Adrenal gland (tissue), 12 donors: ENCODE data around the gene MESP2. TPM values are rescaled to one million over a fixed set of nuclear protein-coding genes. Genes with fewer than 3 reads are reported as not detected.

Source experiments
- DNase-seq, 7 donors: peaks; one replicate each; pipeline ENCODE4 v3.0.0-alpha.2; 2019 to 2020
- H3K27ac ChIP-seq, 5 donors: fragments of 200-600 bp; sonication (generic) in 4 of 5; 1 replicate in 3 of 5; 2 replicates in 2 of 5; pipeline versions ENCODE4 v1.5.1 to v1.8.0; 2016 to 2020; ENCODE audit warnings: mild to moderate bottlenecking in 1 of 5
- H3K27me3 ChIP-seq: fragments of 200-600 bp; 2 replicates; pipeline ENCODE4 v1.8.0; 2021
- H3K36me3 ChIP-seq, 2 donors: fragments of 200-600 bp; replicated peaks in 1 of 2; 1 replicate in 1 of 2; 2 replicates in 1 of 2; pipeline versions ENCODE4 v1.5.1 to v1.8.0; 2018 to 2022
- H3K4me1 ChIP-seq, 2 donors: fragments of 200-600 bp; replicated peaks in 1 of 2; 1 replicate in 1 of 2; 2 replicates in 1 of 2; pipeline versions ENCODE4 v1.5.1 to v1.8.0; 2018 to 2021
- H3K4me3 ChIP-seq, 4 donors: fragments of 200-600 bp; sonication (generic) in 3 of 4; one replicate each; pipeline ENCODE4 v1.5.1; 2016 to 2018
- H3K9me3 ChIP-seq, 3 donors: fragments of 200-600 bp; sonication (generic) in 1 of 3; replicated peaks in 1 of 3; 1 replicate in 2 of 3; 2 replicates in 1 of 3; pipeline versions ENCODE4 v1.5.1 to v1.8.0; 2016 to 2021
- CTCF ChIP-seq, 6 experiments: fragments of 450-650 bp in 4 of 6; fragments of 200-600 bp in 2 of 6; sonication (generic) in 1 of 6; IDR thresholded peaks; 1 replicate in 5 of 6; 2 replicates in 1 of 6; pipeline versions ENCODE4 v1.5.1 to v1.8.0; 2016 to 2021; ENCODE audit warnings: antibody characterized with exemption in 6 of 6, mild to moderate bottlenecking in 2 of 6, moderate library complexity in 1 of 6
- POLR2A ChIP-seq, 2 donors: fragments of 450-650 bp; IDR thresholded peaks; one replicate each; pipeline ENCODE4 v1.6.1; 2017; ENCODE audit warnings: antibody characterized with exemption in 2 of 2, mild to moderate bottlenecking in 2 of 2, moderate library complexity in 1 of 2
- WGBS, 4 donors: extraction: QIAGEN DNeasy Blood & Tissue Kit in 2 of 4; methylation state at CpG; one replicate each; pipeline versions ENCODE4 v1.1.5 to v1.1.7; 2013 to 2017; 5-methylcytosine and 5-hydroxymethylcytosine counted together
- intact Hi-C, 2 donors: fragments of 100-400 bp; cut with DNase I; formaldehyde crosslinking; loops; one replicate each; pipeline versions ENCODE4 v1.14.1 to v1.15.0; 2022 to 2023
- polyA plus RNA-seq, 3 donors: library from polyadenylated mRNA; stranded (reverse); fragments of 200-250 nt in 2 of 3; fragments of 350-450 nt in 1 of 3; fragmentation: Illumina TruSeq in 1 of 3; extraction: RNeasy Lipid Tissue Mini Kit (QIAGEN cat#74804) in 1 of 3; gene quantifications; one replicate each; pipeline ENCODE4 v1.2.3, GENCODE V29; 2013 to 2014
- total RNA-seq, 9 donors: library from RNA; depleted of rRNA in 4 of 9; stranded (reverse); fragments of >200 nt in 4 of 9; fragments of 120-200 nt in 1 of 9; fragmentation: NEBNext Ultra II Directional in 1 of 9; extraction: Animal tissue kit (Norgen Biotek cat#: 25700) in 1 of 9; gene quantifications; one replicate each; pipeline versions ENCODE4 v1.1.0 to v1.2.4, GENCODE V29; 2013 to 2023
- donor health status: healthy with polysubstance abuse.
- donor health status: Bipolar disorder and iron deficiency.
- donor health status: DM: yes; HTN: yes; CAD: no.
- donor health status: DM: no; HTN: no; CAD: no.
- donor health status: DM: no; HTN: no; CAD: no.
- donor health status: DM: yes; HTN: yes; CAD: no.

Gene MESP2
- total and polyA plus RNA-seq, 12 donors: 0.34 to 1.7 (median 0.55) TPM; not detected in 3

- intact Hi-C loops: no loop called here
- DNase-seq: no peak
- H3K27ac ChIP-seq: no peak overlapping the region
- no peaks in the 10 kb centered on the region for H3K9me3 ChIP-seq
- no peaks in the 10 kb centered on the region for H3K36me3 ChIP-seq
- no peak overlapping the region for H3K4me3 ChIP-seq
- peaks cover 10% of the 10 kb centered on the region for H3K27me3 ChIP-seq
- TF ChIP-seq POLR2A (IDR thresholded peaks at IDR 0.05): no peak
- no peak for TF ChIP-seq CTCF (IDR thresholded peaks at IDR 0.05)
- WGBS, 4 donors: 76 to 85% (median 79%) methylated on average over 5 of the region's 5 CpGs
- no peaks in the 10 kb centered on the region for H3K4me1 ChIP-seq
Measured at GRCh38 chr15:89822611-89822950, 46.4 kb downstream of the MESP2 start.

GRCh38 chr15:89822951-89823711, 47.0 kb downstream of the MESP2 start:
- Histone ChIP-seq H3K27me3 (peaks cover 10% of the 10 kb centered on the region), H3K4me1 (peaks cover 0 to 3% of the 10 kb centered on the region in 2 donors), H3K27ac (no peak overlapping the region), H3K9me3 (no peaks in the 10 kb centered on the region), H3K4me3 (no peak overlapping the region), H3K36me3 (no peaks in the 10 kb centered on the region)
- intact Hi-C loops: no loop called here
- TF ChIP-seq CTCF (IDR thresholded peaks at IDR 0.05): no peak
- TF ChIP-seq POLR2A (IDR thresholded peaks at IDR 0.05): no peak
- no peak for DNase-seq
- WGBS, 4 donors: 64 to 71% (median 68%) methylated on average over 7 of the region's 7 CpGs

DNA sequence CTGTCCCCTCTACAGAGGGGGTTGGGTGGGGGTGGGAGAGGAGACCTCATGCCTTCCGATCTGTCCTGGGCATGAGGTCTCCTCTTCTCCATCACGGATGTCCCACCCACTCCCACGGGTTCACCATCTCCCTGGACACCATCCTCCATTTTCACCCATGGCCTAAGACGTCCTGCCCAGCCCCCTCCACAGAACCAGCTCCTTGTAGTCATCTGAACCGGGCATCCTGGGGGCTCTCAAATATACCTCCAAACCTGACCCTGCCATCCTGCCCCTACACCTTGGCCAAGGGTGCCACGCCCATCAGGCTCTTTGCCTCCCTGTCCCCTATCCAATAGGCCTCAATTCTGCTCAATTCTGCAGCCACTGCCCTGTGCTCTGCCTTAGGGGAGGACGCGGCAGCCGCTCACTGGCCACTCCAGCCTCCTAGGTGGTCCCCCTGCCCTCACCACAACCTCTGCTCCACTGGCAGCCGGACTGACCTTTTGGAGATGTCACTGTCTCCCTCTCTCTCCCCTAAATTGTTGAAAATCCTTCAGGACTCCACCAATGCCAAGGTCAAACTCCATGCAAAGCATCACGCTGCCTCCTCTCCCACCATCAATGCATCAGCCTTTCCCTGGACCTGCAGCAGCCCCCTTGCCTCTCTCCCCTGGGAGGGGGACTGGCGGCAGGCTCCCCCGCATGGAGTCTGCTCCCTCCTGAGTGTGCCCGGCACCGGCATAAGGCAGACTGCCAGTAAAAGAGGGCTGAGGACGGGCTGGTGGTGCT, 47.9 kb downstream of the MESP2 start:
- Histone ChIP-seq H3K27ac (no peak overlapping the region), H3K9me3 (no peaks in the 10 kb centered on the region), H3K4me1 (peaks cover 0 to 12% of the 10 kb centered on the region in 2 donors), H3K4me3 (no peak overlapping the region), H3K27me3 (peaks cover 9% of the 10 kb centered on the region), H3K36me3 (no peaks in the 10 kb centered on the region)
- intact Hi-C loops: no loop called here
- DNase-seq: no peak
- TF ChIP-seq CTCF (IDR thresholded peaks at IDR 0.05): no peak
- 76 to 84% (median 83%) methylated on average over 14 to 16 of the region's 16 CpGs for WGBS, 4 donors

DNA sequence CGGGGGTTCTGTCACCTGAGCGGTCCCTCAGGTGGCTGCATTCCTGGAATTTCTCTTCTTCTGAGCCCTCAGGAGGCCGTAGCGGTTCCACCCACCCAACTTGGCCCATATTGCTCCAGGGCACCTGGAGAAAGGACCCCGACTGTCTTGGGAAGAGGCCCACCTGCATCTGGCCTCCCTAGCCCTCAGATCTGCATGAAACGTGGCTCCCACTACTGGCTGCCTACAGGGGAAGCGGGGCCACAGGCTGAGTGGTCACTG, 48.4 kb downstream of the MESP2 start:
- WGBS, 4 donors: 77 to 84% (median 77%) methylated on average over 6 to 7 of the region's 7 CpGs; no CpG with 5 or more reads in 1 of the 4 donors
- H3K9me3 ChIP-seq: no peaks in the 10 kb centered on the region
- no peak overlapping the region for H3K4me3 ChIP-seq
- peaks cover 4% of the 10 kb centered on the region for H3K27me3 ChIP-seq
- intact Hi-C loops: no loop called here
- peaks cover 0 to 15% of the 10 kb centered on the region in 2 donors for H3K4me1 ChIP-seq
- TF ChIP-seq CTCF (IDR thresholded peaks at IDR 0.05) (no peak), POLR2A (IDR thresholded peaks at IDR 0.05) (no peak)
- no peaks in the 10 kb centered on the region for H3K36me3 ChIP-seq
- H3K27ac ChIP-seq: no peak overlapping the region
- DNase-seq: no peak
